GM19193 (cell line): Measurements from ENCODE around the gene SMIM41.

Experiments used
- POLR2A ChIP-seq: IDR thresholded peaks from 4 replicates; pipeline ENCODE4 v1.6.1; 2011; ENCODE audit not compliant: insufficient read depth, insufficient read length; ENCODE audit errors: extremely low read depth

Gene SMIM41

DNA sequence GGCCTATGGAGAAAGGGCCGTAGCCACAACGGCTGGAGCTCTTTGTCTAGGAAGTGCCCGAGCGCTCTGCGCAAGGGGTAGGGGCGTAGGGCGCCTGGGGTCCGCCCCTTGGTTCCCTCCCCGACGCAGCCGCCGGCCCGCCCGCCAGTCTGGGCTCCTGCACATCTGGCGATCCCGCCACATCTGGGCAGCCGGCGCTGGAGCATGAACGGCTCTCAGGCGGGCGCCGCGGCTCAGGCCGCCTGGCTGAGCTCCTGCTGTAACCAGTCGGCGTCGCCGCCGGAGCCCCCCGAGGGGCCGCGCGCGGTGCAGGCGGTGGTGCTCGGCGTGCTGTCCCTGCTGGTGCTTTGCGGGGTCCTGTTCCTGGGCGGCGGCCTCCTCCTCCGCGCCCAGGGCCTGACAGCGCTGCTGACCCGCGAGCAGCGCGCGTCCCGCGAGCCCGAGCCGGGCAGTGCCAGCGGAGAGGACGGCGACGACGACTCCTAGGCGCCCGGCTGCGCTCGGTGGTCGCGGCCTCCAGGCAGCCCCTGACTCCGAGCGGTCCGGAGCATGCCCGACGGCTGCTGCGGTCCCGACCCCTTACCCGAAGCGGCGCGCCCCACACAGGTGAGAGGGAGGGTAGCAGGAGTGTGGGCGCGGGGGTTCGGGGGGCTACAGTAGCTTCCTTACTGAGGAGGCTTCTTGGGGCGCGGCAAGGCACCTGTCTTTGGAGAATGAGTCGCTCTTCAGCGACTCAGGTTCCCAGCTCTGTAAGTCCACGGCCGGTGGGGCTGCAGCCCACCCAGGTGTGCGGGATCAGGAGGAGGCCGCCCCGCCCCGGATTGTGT is at the start of gene SMIM41:
SMIM41 (plus strand) TSS at position 129 of the 827 bp plus-strand sequence; CDS start at position 205, 76 bp downstream.
- TF ChIP-seq POLR2A, result no peak

DNA sequence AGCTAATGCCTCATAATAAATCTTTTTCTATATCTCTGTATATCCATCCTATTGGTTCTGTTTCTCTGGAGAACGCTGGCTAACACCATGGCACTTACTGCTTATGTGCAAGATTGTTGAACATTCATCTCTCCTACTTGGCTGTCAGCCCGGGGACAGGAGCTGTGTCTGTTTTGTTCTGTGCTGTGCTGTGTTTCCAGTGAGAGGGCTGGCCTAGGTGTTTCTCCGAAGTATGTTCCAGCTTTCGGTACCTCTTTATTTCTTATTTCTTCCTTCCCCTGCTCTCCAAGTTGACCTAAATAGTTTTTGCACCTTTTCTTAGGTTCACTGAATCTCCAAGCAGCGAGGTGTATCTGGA is 47.1 kb upstream of the SMIM41 start:
- no peak for TF ChIP-seq POLR2A

DNA sequence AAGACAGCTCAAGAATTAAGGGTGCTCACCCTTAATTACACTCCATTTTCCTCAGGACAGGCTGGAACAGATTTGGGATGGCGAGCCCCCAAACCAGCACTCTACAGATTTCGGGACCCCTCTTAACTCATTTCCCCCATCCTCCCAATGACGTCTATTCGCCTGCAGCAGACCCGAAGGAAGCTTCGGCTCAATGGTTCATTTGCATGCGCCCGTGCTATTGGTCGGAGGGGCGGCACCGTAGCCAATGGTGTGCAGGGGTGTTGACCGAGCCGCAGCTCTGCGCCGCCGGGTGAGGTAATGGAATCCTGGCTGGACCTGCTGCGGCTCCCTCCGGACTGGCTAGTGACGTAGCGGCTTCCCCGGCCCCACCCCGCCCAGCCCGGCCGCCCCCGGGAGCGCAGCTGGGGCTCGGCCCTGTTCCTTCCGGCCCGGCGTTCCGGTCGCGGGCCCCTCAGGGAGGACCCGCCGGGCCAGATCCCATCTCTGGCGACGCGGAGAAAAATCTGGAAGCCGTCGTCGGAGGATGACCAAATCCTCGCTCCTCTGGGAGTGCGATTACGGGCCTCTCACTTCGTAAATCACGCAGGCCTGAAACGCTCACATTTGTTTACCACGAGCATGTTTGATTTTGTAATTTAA is 46.6 kb upstream of the SMIM41 start:
- TF ChIP-seq POLR2A, result peak; percentile 76

DNA sequence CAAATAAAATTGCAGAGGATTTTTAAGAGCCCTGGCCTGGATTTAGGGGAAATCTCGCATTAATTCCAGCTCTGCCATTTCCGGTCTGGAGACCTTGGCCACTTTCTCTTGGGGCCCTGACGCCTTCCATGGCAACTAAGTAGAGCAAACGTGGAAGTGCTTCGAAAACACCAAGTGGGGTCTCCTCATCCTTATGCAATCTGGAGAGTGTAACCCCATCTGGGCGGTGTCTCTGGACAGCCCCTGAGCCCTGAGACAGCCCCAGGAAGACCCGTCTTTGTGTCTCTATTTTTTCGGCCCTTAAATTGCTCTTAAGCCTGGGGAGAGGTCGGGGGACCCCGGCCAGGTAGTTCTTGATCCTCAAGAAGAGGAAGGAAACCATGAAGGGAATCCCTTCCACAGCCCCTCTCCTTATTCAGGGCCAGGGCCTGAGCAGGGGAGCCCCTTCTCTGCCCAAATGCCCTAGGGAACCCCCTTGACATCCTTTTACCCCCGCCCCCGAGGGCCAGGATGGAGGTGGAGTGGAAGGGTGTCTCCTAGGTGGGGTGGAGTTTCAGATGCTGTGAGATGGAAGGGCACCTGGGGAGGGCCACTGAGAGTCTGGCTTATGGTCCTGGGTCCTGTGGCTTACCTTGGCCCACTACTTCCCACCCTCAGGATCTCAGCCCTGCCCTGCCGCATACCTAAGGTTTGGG is 45.9 kb upstream of the SMIM41 start:
- TF ChIP-seq POLR2A, result no peak

DNA sequence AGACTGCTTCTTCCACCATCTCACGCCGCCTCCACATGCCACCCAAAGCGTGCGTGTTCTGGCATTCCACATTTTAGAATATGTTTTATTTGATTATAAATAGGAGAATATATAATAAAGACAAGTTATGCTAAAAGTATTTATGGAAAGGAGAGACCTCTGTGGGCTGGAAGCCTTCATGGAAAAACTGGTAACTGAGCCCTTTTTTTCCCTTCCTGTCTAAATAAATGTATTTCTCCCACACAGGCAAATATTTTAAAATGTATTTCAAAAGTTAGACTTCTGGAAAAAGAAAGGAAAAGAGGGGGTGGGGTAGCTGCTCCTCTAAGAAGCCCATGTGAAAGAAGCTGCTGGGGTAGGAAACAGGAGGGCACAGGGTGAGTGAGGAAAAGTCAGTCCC is 44.3 kb upstream of the SMIM41 start:
- no peak for TF ChIP-seq POLR2A

DNA sequence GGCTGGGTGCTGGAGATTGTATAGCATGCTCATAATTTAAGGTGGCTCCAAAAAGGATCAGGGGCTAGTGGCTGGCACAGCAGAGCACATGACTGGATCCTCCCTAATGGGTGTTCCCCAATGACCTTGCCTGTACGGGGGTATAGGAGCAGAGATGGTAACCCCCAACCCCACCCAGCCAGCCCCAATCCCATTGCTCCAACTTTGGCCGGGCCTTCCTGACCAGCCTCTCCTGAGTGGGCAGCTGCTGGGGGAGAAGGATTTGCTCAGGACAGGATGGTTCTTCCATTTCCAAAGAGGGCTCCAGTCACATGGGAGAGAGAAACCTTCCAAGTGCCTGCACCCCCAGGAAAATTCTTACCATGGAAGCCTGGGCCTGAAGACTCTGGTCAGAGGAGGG is 43.6 kb upstream of the SMIM41 start:
- TF ChIP-seq POLR2A, result no peak

DNA sequence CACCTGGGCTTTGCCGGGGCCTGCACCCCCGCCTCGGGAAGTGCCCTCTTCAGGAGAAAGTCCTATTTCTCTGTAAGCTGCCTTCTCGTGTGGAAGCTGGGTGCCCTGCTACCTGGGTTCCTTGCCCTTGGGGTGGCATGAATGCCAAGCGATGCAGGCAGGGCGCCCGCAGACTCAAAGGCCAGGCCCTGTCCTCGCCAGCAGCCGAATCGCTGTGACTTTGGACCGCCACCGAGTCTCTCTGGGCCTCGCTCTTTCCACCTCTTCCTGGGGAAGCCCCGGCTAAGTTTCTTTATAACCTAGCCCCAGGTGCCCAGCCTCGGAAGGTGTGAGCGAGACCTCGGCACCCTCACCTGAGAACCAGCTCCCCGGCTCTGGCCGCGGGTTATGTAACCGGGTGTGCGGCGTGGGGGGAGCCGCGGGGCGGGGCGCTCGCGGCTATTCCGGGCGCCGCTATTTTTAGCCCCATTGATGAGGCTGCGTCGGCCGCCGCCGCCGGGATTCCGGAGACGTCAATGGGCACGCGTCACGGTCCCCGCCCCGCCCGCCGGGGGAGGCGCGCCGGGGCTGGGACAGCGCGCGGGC is 42.8 kb upstream of the SMIM41 start:
- peak; percentile 33 for TF ChIP-seq POLR2A

- TF ChIP-seq POLR2A, result no peak
These were observed 42.1 kb upstream of the SMIM41 start for GRCh38 chr12:52037248-52037861.

DNA sequence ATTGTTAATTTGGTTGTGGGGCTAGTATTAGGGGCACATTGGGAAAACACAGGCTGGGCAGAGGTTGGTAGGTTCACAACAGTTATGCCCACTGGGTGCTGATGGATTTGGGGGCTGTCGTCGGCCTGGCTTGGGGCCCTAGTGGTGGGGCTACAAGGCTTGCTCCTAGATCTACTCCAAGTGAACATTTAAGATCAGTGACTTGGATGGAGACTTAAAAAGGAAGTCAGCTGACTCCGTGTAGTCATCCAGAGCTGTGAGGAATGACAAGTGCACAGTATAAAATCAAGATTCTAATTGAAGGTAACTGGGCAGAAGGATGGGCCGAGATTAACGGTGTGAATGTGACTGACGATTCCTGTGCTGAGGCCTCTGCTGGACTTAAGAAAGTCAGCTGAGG is 41.1 kb upstream of the SMIM41 start:
- TF ChIP-seq POLR2A, result no peak

- no peak for TF ChIP-seq POLR2A
These were observed 38.5 kb upstream of the SMIM41 start for GRCh38 chr12:52041035-52041434.

DNA sequence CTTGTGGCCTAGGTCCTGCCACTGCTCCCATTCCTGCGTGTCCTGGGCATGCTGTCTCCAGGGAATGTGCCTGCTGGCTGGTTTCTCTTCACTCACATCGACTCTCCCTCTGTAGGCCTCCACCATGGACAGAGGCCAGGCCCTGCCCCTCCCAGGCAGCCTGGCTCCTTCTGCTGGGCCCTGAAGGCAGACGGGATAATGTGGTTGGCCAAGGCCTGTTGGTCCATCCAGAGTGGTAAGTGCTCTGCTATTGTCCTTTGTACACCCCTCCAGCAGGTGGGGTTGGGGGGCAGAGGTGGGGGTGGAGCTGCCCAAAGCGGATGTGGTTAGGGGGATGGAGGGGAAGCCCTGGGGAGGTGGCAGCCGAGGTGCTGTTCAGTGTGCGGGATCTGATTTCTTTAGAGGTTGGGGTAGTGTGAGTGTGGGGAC is 37.8 kb upstream of the SMIM41 start:
- TF ChIP-seq POLR2A, result no peak

- no peak for TF ChIP-seq POLR2A
These were observed 36.7 kb upstream of the SMIM41 start for GRCh38 chr12:52042706-52043385.

GRCh38 chr12:52043386-52044212 is 35.9 kb upstream of the SMIM41 start:
- TF ChIP-seq POLR2A, result no peak
